ENCODE measurements around the gene L3MBTL1. TPM values are rescaled to one million over a fixed set of nuclear protein-coding genes. Genes with fewer than 3 reads are reported as not detected.

The L3MBTL1 gene
- total RNA-seq, 2 experiments from 2014 or later, result 7.0 to 7.3 TPM

DNA sequence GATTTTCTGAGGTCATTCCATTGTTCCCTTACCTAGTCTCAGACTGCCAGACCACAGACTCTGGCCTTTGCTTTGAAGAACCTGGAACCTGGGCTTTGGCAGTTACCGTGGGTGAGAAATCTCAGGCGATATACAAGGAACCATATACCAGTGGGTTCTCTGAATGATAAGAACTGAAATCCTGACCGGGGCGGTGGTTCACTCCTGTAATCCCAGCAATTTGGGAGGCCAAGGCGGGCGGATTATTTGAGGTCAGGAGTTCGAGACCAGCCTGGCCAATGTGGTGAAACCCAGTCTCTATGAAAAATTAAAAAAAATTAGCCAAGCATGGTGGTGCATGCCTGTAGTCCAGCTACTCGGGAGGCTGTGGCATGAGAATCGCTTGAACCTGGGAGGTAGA lies 37.0 kb downstream of the L3MBTL1 start:
- Mint-ChIP-seq H3K4me1 (ENCODE audit: low read depth) (no peaks in the 10 kb centered on the region), H3K36me3 (ENCODE audit: low read depth) (peaks cover 2% of the 10 kb centered on the region), H3K9me3 (no peaks in the 10 kb centered on the region), H3K27me3 (no peaks in the 10 kb centered on the region), H3K4me3 (no peak overlapping the region), H3K27ac (no peak overlapping the region)
- DNase-seq, result no peak
- ChIA-PET CTCF (interaction anchor here (1.1 kb wide), 1 partner anchor 95 kb away, joined by 4 read pairs; no protein-coding TSS in a partner anchor), POLR2A (no interaction called here)
- ATAC-seq, result no peak
- intact Hi-C loops (cut with micrococcal nuclease), result no loop called here
- TF ChIP-seq, protein P1, sequence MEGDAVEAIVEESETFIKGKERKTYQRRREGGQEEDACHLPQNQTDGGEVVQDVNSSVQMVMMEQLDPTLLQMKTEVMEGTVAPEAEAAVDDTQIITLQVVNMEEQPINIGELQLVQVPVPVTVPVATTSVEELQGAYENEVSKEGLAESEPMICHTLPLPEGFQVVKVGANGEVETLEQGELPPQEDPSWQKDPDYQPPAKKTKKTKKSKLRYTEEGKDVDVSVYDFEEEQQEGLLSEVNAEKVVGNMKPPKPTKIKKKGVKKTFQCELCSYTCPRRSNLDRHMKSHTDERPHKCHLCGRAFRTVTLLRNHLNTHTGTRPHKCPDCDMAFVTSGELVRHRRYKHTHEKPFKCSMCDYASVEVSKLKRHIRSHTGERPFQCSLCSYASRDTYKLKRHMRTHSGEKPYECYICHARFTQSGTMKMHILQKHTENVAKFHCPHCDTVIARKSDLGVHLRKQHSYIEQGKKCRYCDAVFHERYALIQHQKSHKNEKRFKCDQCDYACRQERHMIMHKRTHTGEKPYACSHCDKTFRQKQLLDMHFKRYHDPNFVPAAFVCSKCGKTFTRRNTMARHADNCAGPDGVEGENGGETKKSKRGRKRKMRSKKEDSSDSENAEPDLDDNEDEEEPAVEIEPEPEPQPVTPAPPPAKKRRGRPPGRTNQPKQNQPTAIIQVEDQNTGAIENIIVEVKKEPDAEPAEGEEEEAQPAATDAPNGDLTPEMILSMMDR (IDR thresholded peaks at IDR 0.05), result no peak

- H3K27me3 Mint-ChIP-seq, result no peaks in the 10 kb centered on the region
- POLR2A ChIA-PET, result no interaction called here
Observed at GRCh38 chr20:43545837-43546578, 38.5 kb downstream of the L3MBTL1 start.

DNA sequence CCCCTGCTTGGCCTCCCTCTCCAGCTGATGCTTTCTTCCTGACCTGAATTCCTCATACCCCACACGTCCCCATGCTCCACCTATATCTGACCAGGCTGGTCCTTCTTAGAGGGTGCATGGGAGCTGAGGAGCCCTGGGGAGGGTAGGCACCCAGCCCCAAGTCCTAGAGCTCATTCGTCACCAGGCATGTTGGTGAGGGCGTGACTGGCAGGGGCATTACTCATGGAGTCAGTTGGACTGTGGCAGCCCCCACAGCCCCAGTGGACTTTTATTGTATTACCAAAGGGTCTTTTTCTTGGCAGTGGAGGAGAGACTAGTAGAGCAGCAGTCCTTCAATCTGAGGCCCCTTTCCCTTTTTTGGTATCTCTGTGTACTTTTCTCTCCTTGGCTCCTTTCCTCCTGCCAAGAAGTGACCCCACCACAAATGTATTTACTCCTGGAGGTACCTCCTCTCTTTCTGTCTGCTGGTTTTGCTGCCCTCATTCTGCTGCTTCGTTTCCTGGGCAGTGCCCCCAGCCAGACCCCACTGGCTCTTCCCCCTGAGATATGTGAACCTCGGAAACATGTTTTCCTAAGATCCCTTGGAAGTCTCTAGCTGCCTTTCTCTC lies 40.9 kb downstream of the L3MBTL1 start:
- no peaks in the 10 kb centered on the region for H3K9me3 Mint-ChIP-seq
- POLR2A ChIA-PET, result no interaction called here

More at GRCh38 chr20:43545837-43546578, 38.5 kb downstream of the L3MBTL1 start:
- intact Hi-C loops (cut with micrococcal nuclease), result no loop called here
- Mint-ChIP-seq H3K36me3 (ENCODE audit: low read depth) (peaks cover 2% of the 10 kb centered on the region), H3K4me1 (ENCODE audit: low read depth) (no peaks in the 10 kb centered on the region), H3K4me3 (no peak overlapping the region), H3K9me3 (no peaks in the 10 kb centered on the region), H3K27ac (no peak overlapping the region)
- TF ChIP-seq, protein P1 (IDR thresholded peaks at IDR 0.05), result no peak
- DNase-seq (no peak), ATAC-seq (no peak)
- CTCF ChIA-PET, result interaction anchor here (0.6 to 1.1 kb wide), 4 partner anchors 8 to 248 kb away, joined by 3 to 9 read pairs (median 4); no protein-coding TSS in a partner anchor

DNA sequence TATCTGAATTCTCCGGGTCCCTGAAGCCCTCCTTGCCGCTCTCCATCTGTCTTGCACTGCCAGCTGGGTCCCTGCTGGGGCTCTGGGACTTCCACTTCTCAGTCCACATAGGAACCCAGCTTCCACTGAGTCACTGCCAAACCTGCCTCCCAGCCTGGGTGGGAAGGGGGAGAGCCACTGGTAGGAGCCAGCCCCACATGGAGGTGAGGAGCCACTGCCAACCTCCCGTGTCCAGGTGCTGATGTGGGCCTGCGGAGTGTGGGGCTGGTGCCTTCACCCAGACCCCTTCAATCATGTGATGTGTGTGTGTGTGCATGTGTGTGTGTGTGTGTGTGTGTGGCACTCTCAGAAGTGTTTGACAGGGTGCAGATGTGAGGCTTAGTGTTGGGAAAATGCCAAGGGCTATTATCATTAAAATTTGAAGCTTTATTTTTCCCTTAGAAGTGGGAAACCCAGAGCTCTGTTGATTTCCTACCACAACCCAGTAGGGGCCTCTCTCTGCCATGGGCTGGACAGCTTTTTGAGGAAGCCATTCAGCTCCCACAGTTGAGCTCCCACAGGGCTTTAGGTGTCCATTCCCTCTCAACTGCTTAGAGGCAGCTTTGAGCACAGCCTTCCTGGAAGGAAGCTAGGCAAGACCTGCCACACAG lies 42.0 kb downstream of the L3MBTL1 start:
- no peaks in the 10 kb centered on the region for H3K27me3 Mint-ChIP-seq
- peaks cover 2% of the 10 kb centered on the region for H3K36me3 Mint-ChIP-seq (ENCODE audit: low read depth)
- no peak for ATAC-seq
- H3K9me3 Mint-ChIP-seq, result no peaks in the 10 kb centered on the region
- TF ChIP-seq, protein P1 (IDR thresholded peaks at IDR 0.05), result no peak
- no peak overlapping the region for H3K4me3 Mint-ChIP-seq
- ChIA-PET POLR2A (interaction anchor here (1.2 kb wide), 1 partner anchor 11 kb away, joined by 4 read pairs; no protein-coding TSS in a partner anchor), CTCF (interaction anchor here (1.0 to 3.1 kb wide), 3 partner anchors 10 to 143 kb away, joined by 3 to 19 read pairs (median 3); partner anchors contain the start of gene SGK2)
- intact Hi-C loops (cut with micrococcal nuclease), result no loop called here
- no peak overlapping the region for H3K27ac Mint-ChIP-seq
- H3K4me1 Mint-ChIP-seq (ENCODE audit: low read depth), result no peaks in the 10 kb centered on the region
- no peak for DNase-seq

More for the DNA sequence above, 40.9 kb downstream of the L3MBTL1 start:
- CTCF ChIA-PET, result interaction anchor here (1.2 to 1.4 kb wide), 2 partner anchors 10 to 11 kb away, joined by 3 to 9 read pairs; partner anchors contain the start of gene SGK2
- TF ChIP-seq, protein P1 (IDR thresholded peaks at IDR 0.05), result no peak
- Mint-ChIP-seq H3K27me3 (no peaks in the 10 kb centered on the region), H3K4me3 (no peak overlapping the region), H3K4me1 (ENCODE audit: low read depth) (no peaks in the 10 kb centered on the region), H3K27ac (no peak overlapping the region), H3K36me3 (ENCODE audit: low read depth) (peaks cover 2% of the 10 kb centered on the region)
- ATAC-seq, result no peak
- intact Hi-C loops (cut with micrococcal nuclease), result no loop called here
- no peak for DNase-seq

Data from activated CD8-positive, alpha-beta T cell treated with anti-CD3 and anti-CD28 coated beads for 36 hours (primary cell).